ENCODE results near the gene SPINK4. TPM values are rescaled to one million over a fixed set of nuclear protein-coding genes. Genes with fewer than 3 reads are reported as not detected.
A peak's percentile ranks its signal among the peaks of the same experiment; 100 is the strongest.

Gene SPINK4
- total and polyA plus RNA-seq, 4 donors: not detected

DNA sequence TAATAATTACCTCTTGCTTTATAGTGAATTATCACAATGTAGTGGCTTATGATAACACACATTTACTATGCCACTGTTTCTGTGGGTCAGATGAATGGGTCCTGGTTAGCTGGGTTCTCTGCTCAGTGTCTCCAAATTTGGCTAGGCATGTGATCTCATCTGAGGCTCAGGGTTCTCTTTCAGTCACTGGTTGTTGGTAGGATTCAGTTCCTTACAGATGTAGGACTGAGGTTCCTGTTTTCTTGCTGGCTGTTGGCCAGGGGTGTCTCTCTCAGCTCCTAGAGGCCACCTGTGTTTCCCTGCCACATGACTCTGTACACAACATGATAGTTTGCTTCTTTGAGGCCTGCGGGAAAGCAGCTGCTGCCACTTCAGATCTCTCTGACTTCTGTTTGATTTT is 57.5 kb downstream of the SPINK4 start:
- Histone ChIP-seq H3K4me1 (ENCODE audit: control insufficient read depth in 5 of 5, insufficient read depth in 5 of 5, low read length in 5 of 5) (peaks cover 0 to 24% (median 6%) of the 10 kb centered on the region in 5 donors), H3K36me3 (ENCODE audit: control insufficient read depth in 4 of 4, insufficient read depth in 4 of 4, low read length in 4 of 4) (peaks cover 17 to 38% (median 22%) of the 10 kb centered on the region in 4 donors), H3K4me3 (no peak overlapping the region), H3K27ac (ENCODE audit: low read depth in 1 of 2, low read length in 1 of 2) (no peak overlapping the region), H3K9me3 (ENCODE audit: control insufficient read depth in 4 of 4, insufficient read depth in 3 of 4, low read length in 3 of 4) (no peaks in the 10 kb centered on the region), H3K9ac (ENCODE audit: insufficient read depth in 1 of 2, low read length in 2 of 2) (no peak overlapping the region), H3K27me3 (ENCODE audit: control insufficient read depth in 3 of 3, insufficient read depth in 3 of 3, low read length in 2 of 3) (no peaks in the 10 kb centered on the region)
- WGBS, 2 donors: 28 to 36% methylated on average over 1 of the region's 1 CpG
- TF ChIP-seq, protein P1, sequence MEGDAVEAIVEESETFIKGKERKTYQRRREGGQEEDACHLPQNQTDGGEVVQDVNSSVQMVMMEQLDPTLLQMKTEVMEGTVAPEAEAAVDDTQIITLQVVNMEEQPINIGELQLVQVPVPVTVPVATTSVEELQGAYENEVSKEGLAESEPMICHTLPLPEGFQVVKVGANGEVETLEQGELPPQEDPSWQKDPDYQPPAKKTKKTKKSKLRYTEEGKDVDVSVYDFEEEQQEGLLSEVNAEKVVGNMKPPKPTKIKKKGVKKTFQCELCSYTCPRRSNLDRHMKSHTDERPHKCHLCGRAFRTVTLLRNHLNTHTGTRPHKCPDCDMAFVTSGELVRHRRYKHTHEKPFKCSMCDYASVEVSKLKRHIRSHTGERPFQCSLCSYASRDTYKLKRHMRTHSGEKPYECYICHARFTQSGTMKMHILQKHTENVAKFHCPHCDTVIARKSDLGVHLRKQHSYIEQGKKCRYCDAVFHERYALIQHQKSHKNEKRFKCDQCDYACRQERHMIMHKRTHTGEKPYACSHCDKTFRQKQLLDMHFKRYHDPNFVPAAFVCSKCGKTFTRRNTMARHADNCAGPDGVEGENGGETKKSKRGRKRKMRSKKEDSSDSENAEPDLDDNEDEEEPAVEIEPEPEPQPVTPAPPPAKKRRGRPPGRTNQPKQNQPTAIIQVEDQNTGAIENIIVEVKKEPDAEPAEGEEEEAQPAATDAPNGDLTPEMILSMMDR (IDR thresholded peaks at IDR 0.05; ENCODE audit: control extremely low read depth, extremely low read depth): no peak
- ATAC-seq (ENCODE audit: insufficient read depth, low FRiP score) (peak; percentile 23), DNase-seq (peak; percentile 11 to 29 (median 20))

Other genes with a start within 250 kb of the SPINK4 start
- gene APTX, start 238.5 kb upstream of the SPINK4 start, total RNA-seq: 10 to 100 TPM; 26.3 to 26.8 TPM
- gene APTX, start 238.5 kb upstream of the SPINK4 start, polyA plus RNA-seq: 10 to 100 TPM; 25.2 to 29.1 TPM
- 100 to 1,000 TPM in 1 of 2 donors, 10 to 100 TPM in 1; 92.5 to 117 TPM for gene DNAJA1, start 214.9 kb upstream of the SPINK4 start, total RNA-seq
- 100 to 1,000 TPM in 1 of 2 donors, 10 to 100 TPM in 1; 51.9 to 127 TPM for gene DNAJA1, start 214.9 kb upstream of the SPINK4 start, polyA plus RNA-seq
- 10 to 100 TPM; 17.2 to 27.4 TPM for gene SMU1, start 163.5 kb upstream of the SPINK4 start, total RNA-seq
- 10 to 100 TPM in 1 of 2 donors, 1 to 10 TPM in 1; 7.3 to 12.5 TPM for gene SMU1, start 163.5 kb upstream of the SPINK4 start, polyA plus RNA-seq
- 100 to 1,000 TPM in 1 of 2 donors, 10 to 100 TPM in 1; 58.8 to 114 TPM for gene B4GALT1, start 72.8 kb upstream of the SPINK4 start, total RNA-seq
- 100 to 1,000 TPM in 1 of 2 donors, 10 to 100 TPM in 1; 27.2 to 130 TPM for gene B4GALT1, start 72.8 kb upstream of the SPINK4 start, polyA plus RNA-seq
- gene BAG1, start 24.5 kb downstream of the SPINK4 start, total RNA-seq: 100 to 1,000 TPM in 1 of 2 donors, 10 to 100 TPM in 1; 84.1 to 135 TPM
- gene BAG1, start 24.5 kb downstream of the SPINK4 start, polyA plus RNA-seq: 100 to 1,000 TPM; 101 to 112 TPM
- 10 to 100 TPM; 54.9 to 69.6 TPM for gene CHMP5, start 24.9 kb downstream of the SPINK4 start, total RNA-seq
- gene CHMP5, start 24.9 kb downstream of the SPINK4 start, polyA plus RNA-seq: 10 to 100 TPM; 52.3 to 87.5 TPM
- 10 to 100 TPM; 34.7 to 43.4 TPM for gene NFX1, start 50.3 kb downstream of the SPINK4 start, total RNA-seq
- gene NFX1, start 50.3 kb downstream of the SPINK4 start, polyA plus RNA-seq: 10 to 100 TPM; 13.1 to 17.9 TPM
- 1 to 10 TPM in 1 of 2 donors, under 1 TPM in 1; 0.74 to 3.9 TPM for gene AQP7, start 162.4 kb downstream of the SPINK4 start, total RNA-seq
- gene AQP7, start 162.4 kb downstream of the SPINK4 start, polyA plus RNA-seq: 1 to 10 TPM in 1 of 2 donors, under 1 TPM in 1; 0.80 to 2.2 TPM
- 100 to 1,000 TPM in 1 of 2 donors, 10 to 100 TPM in 1; 43.9 to 181 TPM for gene AQP3, start 207.4 kb downstream of the SPINK4 start, total RNA-seq
- gene AQP3, start 207.4 kb downstream of the SPINK4 start, polyA plus RNA-seq: 100 to 1,000 TPM; 137 to 218 TPM
- 10 to 100 TPM; 14.4 to 42.5 TPM for gene NOL6, start 233.8 kb downstream of the SPINK4 start, total RNA-seq
- 10 to 100 TPM; 31.5 to 32.6 TPM for gene NOL6, start 233.8 kb downstream of the SPINK4 start, polyA plus RNA-seq

Data from lung (tissue), 12 donors.